HepG2 (cell line): ENCODE results near the gene MYL4. TPM values are rescaled to one million over a fixed set of nuclear protein-coding genes. Genes with fewer than 3 reads are reported as not detected.
A peak's percentile ranks its signal among the peaks of the same experiment; 100 is the strongest.

Experiments used
- ATAC-seq: fragments of 200-7000 bp; cut with Tn5 transposase; 3 replicates; pipeline ENCODE4 v1.9.1; 2020; ENCODE audit warnings: mild to moderate bottlenecking, moderate library complexity
- BruUV-seq: library from RNA; stranded (reverse); fragments of 400-500 nt; replicated peaks from 2 replicates; lab custom pipeline; 2021; lab: Mats Ljungman, UMichigan
- CTCF ChIA-PET: fragments of 300-600 bp; formaldehyde crosslinking; extraction: SDS; loops from one replicate; lab custom pipeline; 2021; ENCODE audit warnings: low total read pairs, inconsistent platforms, low intra/inter-chr PET ratio; lab: Yijun Ruan, JAX
- POLR2A ChIA-PET: fragments of 350-600 bp; sonication (Branson Sonifier 250); formaldehyde crosslinking; loops from one replicate; lab custom pipeline; 2020; ENCODE audit warnings: antibody characterized with exemption, inconsistent platforms; lab: Yijun Ruan, JAX
- DNase-seq: peaks from one replicate; pipeline ENCODE4 v3.0.0-alpha.2; 2015; ENCODE audit warnings: low spot score
- FAIRE-seq: peaks from 3 replicates; lab custom pipeline; 2011; peaks lifted over from hg19 to GRCh38; lab: Jason Lieb, UNC
- H2AFZ ChIP-seq: one replicate; pipeline ENCODE4 v1.6.1; 2011; ENCODE audit warnings: low read length, inconsistent platforms
- H3K27ac ChIP-seq: fragments of 300-600 bp; 3 replicates; pipeline ENCODE4 v1.8.0; 2011; ENCODE audit warnings: mixed run types, mild to moderate bottlenecking, mixed read lengths, low read length, inconsistent platforms; ENCODE audit not compliant: insufficient read depth; ENCODE audit errors: extremely low read length
- H3K27me3 ChIP-seq, 2 experiments: fragments of 200-600 bp in 1 of 2; 2 replicates in 1 of 2; 3 replicates in 1 of 2; pipeline versions ENCODE4 v1.6.0 to v1.8.0; 2011; ENCODE audit warnings: low read length in 2 of 2, mild to moderate bottlenecking in 2 of 2, moderate library complexity in 2 of 2, inconsistent platforms in 1 of 2; ENCODE audit not compliant: insufficient read depth in 2 of 2, control insufficient read depth in 1 of 2
- H3K36me3 ChIP-seq, 2 experiments: fragments of 200-600 bp in 1 of 2; replicated peaks in 1 of 2; 2 replicates in 1 of 2; 3 replicates in 1 of 2; pipeline versions ENCODE4 v1.5.1 to v1.8.0; 2011; ENCODE audit warnings: low read length in 2 of 2, inconsistent platforms in 1 of 2; ENCODE audit not compliant: insufficient read depth in 2 of 2, control insufficient read depth in 1 of 2
- H3K4me1 ChIP-seq: 2 replicates; pipeline ENCODE4 v1.5.1; 2012; ENCODE audit warnings: low read length, inconsistent platforms; ENCODE audit not compliant: insufficient read depth
- H3K4me2 ChIP-seq: 2 replicates; pipeline ENCODE4 v1.6.0; 2011; ENCODE audit warnings: low read depth, low read length, inconsistent platforms
- H3K4me3 ChIP-seq, 3 experiments: fragments of 200-600 bp in 1 of 3; sonication (generic), shearing (Covaris generic) in 1 of 3; replicated peaks in 1 of 3; 2 replicates each; pipeline ENCODE4 v1.5.1; 2011 to 2016; ENCODE audit warnings: low read length in 3 of 3, inconsistent platforms in 2 of 3, low read depth in 2 of 3, mild to moderate bottlenecking in 2 of 3, control low read depth in 1 of 3, mixed read lengths in 1 of 3; ENCODE audit not compliant: insufficient read depth in 1 of 3
- H3K79me2 ChIP-seq: one replicate; pipeline ENCODE4 v1.6.1; 2011; ENCODE audit warnings: low read length, inconsistent platforms; ENCODE audit not compliant: insufficient read depth
- H3K9ac ChIP-seq: 2 replicates; pipeline ENCODE4 v1.6.0; 2011; ENCODE audit warnings: mild to moderate bottlenecking, low read depth, low read length, inconsistent platforms; ENCODE audit not compliant: insufficient read depth
- H3K9me3 ChIP-seq: 2 replicates; pipeline ENCODE4 v1.5.1; 2012; ENCODE audit warnings: mild to moderate bottlenecking, low read length
- H4K20me1 ChIP-seq: 2 replicates; pipeline ENCODE4 v1.6.0; 2011; ENCODE audit warnings: inconsistent platforms, mild to moderate bottlenecking, low read length, moderate library complexity; ENCODE audit not compliant: insufficient read depth
- ATF7 ChIP-seq, 2 experiments: fragments of 450-650 bp in 1 of 2; sonication (generic) in 1 of 2; formaldehyde crosslinking in 1 of 2; IDR thresholded peaks; 2 replicates each; pipeline versions ENCODE4 v1.4.0 to v1.6.1; 2016 to 2020; ENCODE audit warnings: antibody characterized with exemption in 1 of 2, mild to moderate bottlenecking in 1 of 2, missing genetic modification reagents in 1 of 2
- CREB1 ChIP-seq, 2 experiments: fragments of 450-650 bp in 1 of 2; IDR thresholded peaks; 2 replicates each; pipeline ENCODE4 v1.6.1; 2016 to 2017; ENCODE audit warnings: control low read depth in 1 of 2, mild to moderate bottlenecking in 1 of 2, missing compliant biosample characterization in 1 of 2, missing genetic modification characterization in 1 of 2
- EP300 ChIP-seq, 3 experiments: sonication (generic) in 1 of 3; formaldehyde crosslinking in 1 of 3; IDR thresholded peaks; 2 replicates each; pipeline versions ENCODE4 v1.5.1 to v1.6.1; 2011 to 2020; ENCODE audit warnings: low read depth in 2 of 3, low read length in 2 of 3, borderline replicate concordance in 1 of 3, improper control_type of control experiment in 1 of 3, mild to moderate bottlenecking in 1 of 3, missing genetic modification reagents in 1 of 3, moderate library complexity in 1 of 3
- GFI1 ChIP-seq: sonication (generic); formaldehyde crosslinking; IDR thresholded peaks from 2 replicates; pipeline ENCODE4 v1.5.0; 2020; ENCODE audit warnings: missing genetic modification reagents, mild to moderate bottlenecking, borderline replicate concordance
- HIVEP1 ChIP-seq: sonication (generic); formaldehyde crosslinking; IDR thresholded peaks from 2 replicates; pipeline ENCODE4 v1.4.0; 2020; ENCODE audit warnings: mild to moderate bottlenecking, missing genetic modification reagents
- MAFF ChIP-seq: IDR thresholded peaks from 2 replicates; pipeline ENCODE4 v1.6.1; 2011; ENCODE audit warnings: low read depth, low read length, improper control_type of control experiment
- MAFK ChIP-seq, 2 experiments: IDR thresholded peaks in 1 of 2; conservative IDR thresholded peaks in 1 of 2; 2 replicates each; pipeline ENCODE4 v1.6.1; 2011; ENCODE audit warnings: improper control_type of control experiment in 2 of 2, low read length in 2 of 2
- MZF1 ChIP-seq: sonication (generic); formaldehyde crosslinking; IDR thresholded peaks from 2 replicates; pipeline ENCODE4 v1.8.1; 2023; ENCODE audit warnings: mild to moderate bottlenecking, missing genetic modification reagents, borderline replicate concordance
- NFRKB ChIP-seq: fragments of 450-650 bp; IDR thresholded peaks from 2 replicates; pipeline ENCODE4 v1.6.1; 2017
- RARA ChIP-seq: IDR thresholded peaks from 2 replicates; pipeline ENCODE4 v1.6.1; 2016; ENCODE audit warnings: missing genetic modification reagents, missing compliant biosample characterization
- ZNF251 ChIP-seq: sonication (generic); formaldehyde crosslinking; IDR thresholded peaks from 2 replicates; pipeline ENCODE4 v1.9.0; 2021; ENCODE audit warnings: mild to moderate bottlenecking, missing genetic modification reagents
- ZNF281 ChIP-seq: sonication (generic); formaldehyde crosslinking; IDR thresholded peaks from 2 replicates; pipeline ENCODE4 v1.4.0; 2020; ENCODE audit warnings: missing genetic modification reagents, borderline replicate concordance
- ZNF543 ChIP-seq: sonication (generic); formaldehyde crosslinking; IDR thresholded peaks from 2 replicates; pipeline ENCODE4 v1.4.0; 2020; ENCODE audit warnings: mild to moderate bottlenecking, missing genetic modification reagents
- ZNF550 ChIP-seq: sonication (generic); formaldehyde crosslinking; IDR thresholded peaks from 2 replicates; pipeline ENCODE4 v1.4.0; 2020; ENCODE audit warnings: mild to moderate bottlenecking, missing genetic modification reagents, borderline replicate concordance
- WGBS: methylation state at CpG from one replicate; pipeline ENCODE4 v1.1.6; 2017; ENCODE audit warnings: low lambda C conversion rate; 5-methylcytosine and 5-hydroxymethylcytosine counted together
- in situ Hi-C: cut with HindIII; loops from 2 replicates; pipeline ENCODE4 v1.10.0; 2017; ENCODE audit warnings: low pct_unique_long_range_greater_than_20kb; ENCODE audit not compliant: extremely low pct_ligation_motif_present
- intact Hi-C: fragments of 100-400 bp; cut with micrococcal nuclease; formaldehyde crosslinking; loops from one replicate; pipeline ENCODE4 v1.10.0; 2022; ENCODE audit not compliant: unreplicated experiment
- polyA plus RNA-seq, 8 experiments: library from polyadenylated mRNA; depleted of rRNA in 3 of 8; stranded (reverse) in 7 of 8; unstranded in 1 of 8; fragments of >200 nt; fragmentation: Illumina TruSeq in 4 of 8; extraction: Trizol in 4 of 8; gene quantifications; 2 replicates each; pipeline versions ENCODE4 v1.2.1 to v1.2.3, GENCODE V29; 2011 to 2016; ENCODE audit warnings: low read depth in 4 of 8, missing spikeins in 1 of 8, mixed read lengths in 1 of 8; ENCODE audit not compliant: insufficient read depth in 1 of 8
- total RNA-seq, 5 experiments: library from RNA; depleted of rRNA; stranded (reverse); fragments of >200 nt; fragmentation: Illumina TruSeq; extraction: Trizol; gene quantifications; 2 replicates each; pipeline ENCODE4 v1.2.3, GENCODE V29; 2016; ENCODE audit warnings: low read depth in 1 of 5

The MYL4 gene
- total and polyA plus RNA-seq, 2 of the 13 experiments (the other 11 are each of a cell fraction or from before 2014, with no cell fraction given) = not detected

DNA sequence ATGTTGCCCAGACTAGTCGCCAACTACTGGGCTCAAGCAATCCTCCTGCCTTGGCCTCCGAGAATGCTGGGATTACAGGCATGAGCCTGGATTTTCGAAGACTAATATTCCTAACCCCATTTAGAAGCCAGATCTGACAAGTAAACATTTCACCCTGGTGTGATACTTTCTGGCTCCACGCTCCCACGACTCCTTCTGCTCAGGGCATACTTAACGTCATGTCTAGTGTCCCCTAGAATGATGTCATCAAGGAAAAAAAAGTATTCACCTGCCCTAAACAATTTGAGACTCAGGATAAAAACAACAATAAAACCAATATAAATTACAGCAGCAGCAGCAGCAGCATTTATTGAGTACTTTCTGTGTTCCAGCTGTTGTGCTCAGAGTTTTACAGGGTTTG lies 57.6 kb downstream of the MYL4 start:
- FAIRE-seq (no peak), DNase-seq (no peak), ATAC-seq (no peak)
- Histone ChIP-seq H3K27me3 (no peaks in the 10 kb centered on the region), H3K4me1 (peaks cover 26% of the 10 kb centered on the region), H3K9me3 (peaks cover 4% of the 10 kb centered on the region; the same call in 1 of the 2 replicates), H3K27ac (no peak overlapping the region), H3K4me3 (no peak overlapping the region), H4K20me1 (no peaks in the 10 kb centered on the region), H3K36me3 (no peaks in the 10 kb centered on the region), H2AFZ (no peak overlapping the region), H3K4me2 (no peak overlapping the region), H3K9ac (no peak overlapping the region), H3K79me2 (no peaks in the 10 kb centered on the region)
- 56% methylated on average over 6 of the region's 6 CpGs for WGBS
- ChIA-PET CTCF (no interaction called here), POLR2A (no interaction called here)
- BruUV-seq = no TSS peak
- no peak for TF ChIP-seq ZNF543 (CRISPR knock-in tag)
- TF ChIP-seq ATF7 (IDR thresholded peaks at IDR 0.05) = peak; percentile 81
- no peak for TF ChIP-seq ATF7 (CRISPR knock-in tag; IDR thresholded peaks at IDR 0.05)
- TF ChIP-seq CREB1 (IDR thresholded peaks at IDR 0.05) = 0 out of 2 replicates have a peak, but pooled peaks have one; percentile 23
- no peak for TF ChIP-seq CREB1 (CRISPR knock-in tag; IDR thresholded peaks at IDR 0.05)
- in situ Hi-C loops = no loop called here
- intact Hi-C loops = no loop called here

- no peaks in the 10 kb centered on the region for H3K36me3 ChIP-seq
- H3K27ac ChIP-seq = no peak overlapping the region
- no peak overlapping the region for H3K4me2 ChIP-seq
- ATAC-seq (0 out of 3 replicates have a peak, but pooled peaks have one; percentile 31), DNase-seq (peak; percentile 30), FAIRE-seq (no peak)
- peaks cover 26% of the 10 kb centered on the region for H3K4me1 ChIP-seq
- no peak overlapping the region for H3K4me3 ChIP-seq
- ChIA-PET CTCF (no interaction called here), POLR2A (no interaction called here)
- H3K79me2 ChIP-seq = no peaks in the 10 kb centered on the region
- no peak overlapping the region for H3K9ac ChIP-seq
- H3K9me3 ChIP-seq = peaks cover 4% of the 10 kb centered on the region; the same call in 1 of the 2 replicates
- no peaks in the 10 kb centered on the region for H3K27me3 ChIP-seq
- H4K20me1 ChIP-seq = no peaks in the 10 kb centered on the region
- WGBS = 0% methylated on average over 1 of the region's 1 CpG
- intact Hi-C loops (no loop called here), in situ Hi-C loops (no loop called here)
- no peak overlapping the region for H2AFZ ChIP-seq
- BruUV-seq = no TSS peak
- TF ChIP-seq MAFF (peak; percentile 36; the same call in 1 of the 2 replicates), MZF1 (CRISPR knock-in tag) (no peak), GFI1 (peak; percentile 52; the same call in 1 of the 2 replicates), ZNF550 (CRISPR knock-in tag) (no peak), MAFK (conservative IDR thresholded peaks at IDR 0.05 in 1 of 2, IDR thresholded peaks at IDR 0.05 in 1 of 2; ENCODE audit: low read length in 2 of 2) (peak in 1 of 2 experiments; percentile 35; a peak in 1 of 4 replicates), ZNF281 (CRISPR knock-in tag) (no peak), NFRKB (no peak), HIVEP1 (CRISPR knock-in tag) (no peak), RARA (0 out of 2 replicates have a peak, but pooled peaks have one; percentile 8), ZNF251 (CRISPR knock-in tag) (no peak), EP300 (IDR thresholded peaks at IDR 0.05; ENCODE audit: low read depth in 2 of 2, low read length in 2 of 2) (peak in 1 of 2 experiments; percentile 14; a peak in 1 of 4 replicates), EP300 (CRISPR knock-in tag; IDR thresholded peaks at IDR 0.05; ENCODE audit: borderline replicate concordance) (no peak)
These were observed 58.2 kb downstream of the MYL4 start for GRCh38 chr17:47267354-47267828.
